ENCODE results near the gene GNAI2. TPM values are rescaled to one million over a fixed set of nuclear protein-coding genes. Genes with fewer than 3 reads are reported as not detected.

Gene GNAI2
- polyA plus RNA-seq, 1 donor (not counting 4 experiments of a cell fraction or from before 2014, with no cell fraction given): 268 TPM

GRCh38 chr3:50272911-50273688, 37.1 kb downstream of the GNAI2 start:
- FAIRE-seq (peak; percentile 43), DNase-seq (ENCODE audit: low read depth, low spot score) (no peak)
- dilution Hi-C loops (cut with MboI; ENCODE audit: extremely low pct_ligation_motif_present, low sequenced_read_pairs): no loop called here
- peak overlapping the region; percentile 18 for H3K9ac ChIP-seq (ENCODE audit: control insufficient read depth, extremely low read depth, insufficient read depth, low read length)
- peak overlapping the region in 2 of 3 experiments; percentile 21 to 50 for H3K4me3 ChIP-seq (ENCODE audit: control insufficient read depth in 2 of 3, extremely low read depth in 1 of 3, insufficient read depth in 2 of 3, low read depth in 1 of 3, low read length in 3 of 3)
- TF ChIP-seq CTCF (optimal IDR thresholded peaks at IDR 0.05 in 1 of 3, IDR thresholded peaks at IDR 0.05 in 1 of 3, conservative IDR thresholded peaks at IDR 0.05 in 1 of 3; ENCODE audit: extremely low read depth in 1 of 3, insufficient read depth in 2 of 3, low read length in 3 of 3) (peak in 2 of 3 experiments; percentile 95 to 98), EZH2 (IDR thresholded peaks at IDR 0.05; ENCODE audit: low read length) (no peak)
- H3K27me3 ChIP-seq (ENCODE audit: control insufficient read depth, extremely low read depth, insufficient read depth, low read length): peaks cover 40% of the 10 kb centered on the region
- H3K27ac ChIP-seq (ENCODE audit: control insufficient read depth, insufficient read depth, low read length): no peak overlapping the region
- peaks cover 28% of the 10 kb centered on the region for H3K4me1 ChIP-seq (ENCODE audit: control insufficient read depth, extremely low read depth, insufficient read depth, low read length)
- H4K20me1 ChIP-seq (ENCODE audit: control insufficient read depth, extremely low read depth, insufficient read depth, low read length): no peaks in the 10 kb centered on the region
- H2AFZ ChIP-seq (ENCODE audit: control insufficient read depth, low read length): peak overlapping the region; percentile 81
- H3K36me3 ChIP-seq (ENCODE audit: control insufficient read depth in 2 of 2, extremely low read depth in 1 of 2, insufficient read depth in 2 of 2, low read length in 2 of 2): no peaks in the 10 kb centered on the region
- no peaks in the 10 kb centered on the region for H3K9me3 ChIP-seq (ENCODE audit: control insufficient read depth, low read depth, low read length)
- no peaks in the 10 kb centered on the region for H3K9me1 ChIP-seq (ENCODE audit: control insufficient read depth, extremely low read depth, insufficient read depth, low read length)
- H3K4me2 ChIP-seq (ENCODE audit: control insufficient read depth, extremely low read depth, insufficient read depth, low read depth, low read length): peak overlapping the region; percentile 87
- no peaks in the 10 kb centered on the region for H3K79me2 ChIP-seq (ENCODE audit: control insufficient read depth, insufficient read depth, low read length)

GRCh38 chr3:50273689-50274065, 37.7 kb downstream of the GNAI2 start:
- H2AFZ ChIP-seq (ENCODE audit: control insufficient read depth, low read length): no peak overlapping the region
- peaks cover 40% of the 10 kb centered on the region for H3K27me3 ChIP-seq (ENCODE audit: control insufficient read depth, extremely low read depth, insufficient read depth, low read length)
- H3K9me1 ChIP-seq (ENCODE audit: control insufficient read depth, extremely low read depth, insufficient read depth, low read length): no peaks in the 10 kb centered on the region
- no peak for DNase-seq (ENCODE audit: low read depth, low spot score)
- H3K79me2 ChIP-seq (ENCODE audit: control insufficient read depth, insufficient read depth, low read length): no peaks in the 10 kb centered on the region
- H3K9me3 ChIP-seq (ENCODE audit: control insufficient read depth, low read depth, low read length): no peaks in the 10 kb centered on the region
- dilution Hi-C loops (cut with MboI; ENCODE audit: extremely low pct_ligation_motif_present, low sequenced_read_pairs): no loop called here
- H3K4me1 ChIP-seq (ENCODE audit: control insufficient read depth, extremely low read depth, insufficient read depth, low read length): peaks cover 25% of the 10 kb centered on the region
- no peak overlapping the region for H3K27ac ChIP-seq (ENCODE audit: control insufficient read depth, insufficient read depth, low read length)
- FAIRE-seq: no peak
- no peak overlapping the region for H3K4me2 ChIP-seq (ENCODE audit: control insufficient read depth, extremely low read depth, insufficient read depth, low read depth, low read length)
- no peak overlapping the region for H3K9ac ChIP-seq (ENCODE audit: control insufficient read depth, extremely low read depth, insufficient read depth, low read length)
- no peaks in the 10 kb centered on the region for H3K36me3 ChIP-seq (ENCODE audit: control insufficient read depth in 2 of 2, extremely low read depth in 1 of 2, insufficient read depth in 2 of 2, low read length in 2 of 2)
- no peaks in the 10 kb centered on the region for H4K20me1 ChIP-seq (ENCODE audit: control insufficient read depth, extremely low read depth, insufficient read depth, low read length)
- no peak for TF ChIP-seq EZH2 (IDR thresholded peaks at IDR 0.05; ENCODE audit: low read length)
- no peak for TF ChIP-seq CTCF (optimal IDR thresholded peaks at IDR 0.05 in 1 of 3, IDR thresholded peaks at IDR 0.05 in 1 of 3, conservative IDR thresholded peaks at IDR 0.05 in 1 of 3; ENCODE audit: extremely low read depth in 1 of 3, insufficient read depth in 2 of 3, low read length in 3 of 3)
- H3K4me3 ChIP-seq (ENCODE audit: control insufficient read depth in 2 of 3, extremely low read depth in 1 of 3, insufficient read depth in 2 of 3, low read depth in 1 of 3, low read length in 3 of 3): no peak overlapping the region
